IPS-NIHi7 (cell line): ENCODE results near the gene BMP8B.
"Not testable (repeated sequence)": the region's sequence is repeated elsewhere in the genome, so short reads cannot be mapped to it uniquely, and the experiment has no call there.

Experiments
- DNase-seq: peaks from one replicate; pipeline ENCODE4 v3.0.0; 2012; ENCODE audit warnings: mixed read lengths; ENCODE audit errors: extremely low spot score

BMP8B gene

DNA sequence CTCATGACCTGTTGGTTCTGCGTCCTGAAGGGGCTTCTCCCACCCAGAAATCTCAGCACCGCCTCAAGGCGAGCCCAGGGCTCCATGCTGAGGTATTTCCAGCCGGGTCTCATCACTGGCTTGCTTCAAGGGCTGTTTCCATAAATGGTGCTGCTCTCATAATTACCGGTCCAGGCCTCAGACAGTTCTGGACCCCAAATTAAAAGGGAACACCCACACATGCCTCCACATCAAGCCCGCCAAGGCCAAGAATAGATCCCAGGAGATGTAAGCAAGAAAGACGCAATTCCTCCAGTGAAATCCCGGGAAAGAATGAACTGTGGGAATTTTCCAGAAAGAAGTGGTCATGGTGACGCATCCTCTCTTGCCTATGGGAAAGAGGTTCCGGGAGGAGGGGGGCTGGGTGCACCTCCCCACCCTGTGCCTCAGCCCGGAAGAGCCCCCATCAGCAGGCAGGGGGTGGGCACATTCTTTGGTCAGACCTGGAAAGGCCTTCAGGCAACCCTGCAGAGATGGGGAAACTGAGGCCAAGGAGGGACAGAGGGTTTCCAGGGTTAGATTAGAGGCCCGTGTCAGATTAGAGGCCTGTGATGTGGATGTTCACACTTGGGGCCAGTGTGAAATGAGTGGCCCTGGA, 10.1 kb downstream of the BMP8B start:
- DNase-seq: not testable (repeated sequence)

DNA sequence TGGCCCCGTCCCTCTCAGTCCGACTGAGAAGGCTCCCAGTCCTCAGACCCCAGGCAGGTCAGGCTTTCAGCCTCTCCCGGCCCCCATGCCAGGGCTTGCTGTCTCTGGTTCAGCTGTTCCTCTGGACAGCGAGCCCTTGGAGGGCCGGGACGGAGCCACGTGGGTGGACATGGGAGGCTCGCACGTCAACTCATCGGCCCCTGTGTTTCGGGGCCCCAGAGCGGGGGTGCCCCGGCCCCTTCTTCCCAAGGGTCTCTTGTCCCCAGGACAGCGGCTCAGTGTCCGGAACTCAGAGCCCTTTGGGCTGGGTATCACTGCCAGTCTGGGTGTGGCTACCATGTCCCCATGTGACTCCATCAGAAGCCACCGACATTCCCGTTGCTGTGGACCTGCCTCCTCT, 10.8 kb downstream of the BMP8B start:
- not testable (repeated sequence) for DNase-seq

DNA sequence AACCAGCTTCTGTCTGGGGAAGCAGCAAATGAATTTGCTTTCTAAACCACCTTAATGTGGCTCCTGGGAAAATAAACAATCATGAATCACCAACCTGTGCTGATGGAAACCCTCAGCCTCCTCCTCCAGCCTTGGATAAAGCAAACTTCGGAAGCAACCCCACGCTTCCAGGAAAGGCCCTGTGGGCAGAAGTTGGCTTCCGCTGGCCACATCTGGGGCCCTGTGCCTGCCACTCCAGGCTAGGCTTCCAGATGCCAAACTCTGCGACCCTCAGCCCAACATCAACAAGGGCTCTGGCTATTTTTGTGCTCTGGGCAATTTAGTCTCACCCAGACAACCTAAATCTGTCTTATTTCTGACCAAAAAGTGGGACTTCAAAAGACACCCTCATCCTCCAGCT, 11.4 kb downstream of the BMP8B start:
- no peak for DNase-seq

DNA sequence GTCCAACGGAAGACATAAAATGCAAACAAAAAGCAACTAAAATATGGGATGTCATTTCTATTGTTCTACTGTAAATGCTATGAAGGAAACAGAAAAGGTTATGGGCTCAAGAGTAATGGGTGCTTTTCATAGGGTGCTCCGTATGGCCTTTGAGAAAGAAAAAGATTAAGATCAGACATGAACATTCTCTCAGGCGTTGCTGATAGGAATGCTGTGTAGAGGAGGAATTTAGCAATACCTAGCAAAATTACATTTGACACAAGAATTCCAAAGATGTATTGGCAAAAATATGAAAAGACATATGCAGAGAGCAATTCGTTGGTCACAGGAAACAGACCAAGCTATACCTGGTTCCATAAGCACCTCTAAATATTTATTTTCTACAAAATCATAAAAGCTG, 11.8 kb downstream of the BMP8B start:
- no peak for DNase-seq

DNA sequence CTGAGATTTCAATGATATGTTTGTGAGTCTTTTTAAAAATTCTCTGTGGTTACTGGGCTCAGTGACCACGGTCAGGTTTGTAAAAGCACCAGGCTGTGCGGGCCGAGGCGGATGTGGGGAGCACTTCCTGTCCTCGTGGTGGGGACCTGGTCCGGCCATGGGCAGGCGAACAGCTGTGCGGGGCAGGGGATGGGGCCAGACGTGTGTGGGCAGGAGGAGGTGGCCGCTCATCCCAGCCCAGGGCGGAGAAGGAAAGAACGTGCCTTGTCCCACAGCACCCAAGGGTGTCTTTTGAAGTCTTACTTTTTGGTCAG, 12.3 kb downstream of the BMP8B start:
- no peak for DNase-seq

DNA sequence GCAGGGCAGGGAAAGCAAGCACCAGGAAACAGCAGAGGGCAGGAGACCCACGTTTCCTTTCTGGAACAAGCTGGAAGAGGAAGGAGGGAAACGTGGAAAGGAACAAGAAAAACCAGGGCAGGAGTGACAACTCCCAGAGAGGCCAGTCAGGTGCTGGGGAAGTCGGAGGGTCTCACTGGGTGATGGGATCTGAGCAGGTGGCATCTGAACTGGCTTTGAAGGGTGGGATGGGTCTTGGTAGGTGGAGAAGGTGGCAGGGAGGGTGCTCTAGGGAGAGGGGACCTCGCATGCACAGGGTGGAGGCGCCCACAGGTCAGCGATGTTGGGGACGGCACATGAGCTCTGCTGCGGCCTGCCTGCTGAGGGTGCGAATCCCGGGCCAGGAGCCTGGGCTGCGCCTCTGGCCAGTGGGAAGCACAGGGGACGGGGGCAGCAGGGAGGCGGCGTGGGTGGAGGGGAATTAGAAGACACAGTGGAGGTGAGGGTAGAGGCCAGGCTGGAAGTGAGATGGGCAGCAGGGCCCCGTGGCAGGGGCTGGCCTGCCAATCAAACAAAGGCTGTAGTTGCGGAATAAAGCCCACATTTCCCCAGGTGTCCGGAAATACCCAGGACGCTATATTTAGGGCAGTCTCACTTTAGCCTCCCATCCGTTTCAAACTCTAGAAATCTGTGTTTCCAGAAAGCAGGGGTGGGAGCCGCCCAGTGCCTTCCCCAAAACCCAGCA, 12.8 kb downstream of the BMP8B start:
- DNase-seq: not testable (repeated sequence)

DNA sequence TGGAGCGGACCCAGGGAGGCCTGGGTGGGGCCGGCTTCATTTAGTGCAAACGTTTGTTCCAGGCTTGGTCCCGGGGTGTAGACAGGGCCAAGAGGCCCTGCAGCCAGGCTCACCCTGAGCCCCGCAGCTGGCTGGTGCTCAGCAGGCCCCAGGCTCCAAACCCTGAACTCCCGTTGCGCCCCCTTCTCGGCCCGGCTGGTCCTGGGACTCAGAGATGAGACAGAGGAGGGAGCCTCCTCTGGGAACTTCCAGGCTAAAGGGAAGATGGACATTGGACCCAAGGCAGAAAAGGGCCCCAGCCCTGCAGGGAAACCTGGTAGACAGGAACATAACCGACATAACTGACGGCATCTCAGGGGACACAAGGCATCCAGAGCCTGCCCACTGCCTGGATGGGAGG, 13.5 kb downstream of the BMP8B start:
- DNase-seq: not testable (repeated sequence)

DNA sequence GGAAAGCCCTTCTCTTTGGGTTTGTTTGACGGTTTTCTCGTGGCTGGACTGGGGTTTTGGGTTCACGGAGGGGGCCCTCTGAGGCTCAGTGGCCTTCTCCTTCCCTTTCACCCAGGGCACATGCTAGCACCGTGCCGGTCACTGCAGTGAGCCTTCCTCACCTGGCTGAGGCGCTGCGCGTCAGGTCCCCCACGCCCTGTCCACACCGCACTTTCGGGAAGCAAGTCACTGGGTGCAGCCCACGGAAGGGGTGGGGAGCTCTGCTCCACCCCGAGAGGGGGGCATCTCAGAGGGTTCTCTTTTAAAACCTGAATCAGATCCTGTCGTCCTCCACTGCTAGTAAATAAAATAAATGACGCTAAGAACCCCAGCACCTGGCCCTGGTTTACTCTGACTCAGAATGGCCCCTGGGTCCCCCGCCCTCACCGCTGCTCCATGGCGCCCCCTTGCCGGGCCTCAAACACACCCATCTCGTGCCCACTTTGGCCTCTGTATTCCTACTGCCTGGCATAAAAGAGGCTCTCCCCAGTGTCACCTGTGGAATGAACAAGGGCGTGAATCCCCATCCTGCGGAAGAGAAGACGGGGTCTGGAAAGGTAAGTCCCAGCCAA, 15.2 kb downstream of the BMP8B start:
- not testable (repeated sequence) for DNase-seq

DNA sequence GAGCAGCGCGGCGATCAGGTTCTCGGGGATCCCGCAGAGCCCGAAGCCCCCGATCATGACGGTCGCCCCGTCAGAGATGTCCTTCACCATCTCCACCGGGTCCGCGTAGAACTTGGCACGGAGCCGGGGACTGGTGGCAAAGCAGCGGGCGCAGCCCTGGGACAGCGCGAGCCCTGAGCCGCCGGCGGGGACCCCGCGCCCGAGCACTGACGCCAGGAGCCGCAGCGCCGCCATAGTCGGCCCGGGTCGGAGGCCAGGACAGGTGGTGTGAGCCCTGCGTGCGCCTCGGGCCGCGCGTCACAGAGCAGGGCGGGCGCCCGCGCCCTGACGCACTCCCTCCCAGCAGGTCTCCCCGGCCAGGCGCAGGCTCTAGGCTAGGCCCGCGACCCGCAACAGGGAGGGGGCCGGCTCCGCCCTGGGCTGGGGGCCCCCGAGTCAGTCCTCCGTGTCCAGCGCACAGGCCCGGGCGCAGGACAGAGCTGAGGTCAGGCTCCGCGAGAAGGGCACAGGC, 17.6 kb downstream of the BMP8B start, which contains the start of gene OXCT2:
TSS of gene OXCT2 (minus strand) at position 327 of the 511 bp plus-strand sequence. CDS start at position 234, 93 bp downstream.
- DNase-seq: not testable (repeated sequence)

DNA sequence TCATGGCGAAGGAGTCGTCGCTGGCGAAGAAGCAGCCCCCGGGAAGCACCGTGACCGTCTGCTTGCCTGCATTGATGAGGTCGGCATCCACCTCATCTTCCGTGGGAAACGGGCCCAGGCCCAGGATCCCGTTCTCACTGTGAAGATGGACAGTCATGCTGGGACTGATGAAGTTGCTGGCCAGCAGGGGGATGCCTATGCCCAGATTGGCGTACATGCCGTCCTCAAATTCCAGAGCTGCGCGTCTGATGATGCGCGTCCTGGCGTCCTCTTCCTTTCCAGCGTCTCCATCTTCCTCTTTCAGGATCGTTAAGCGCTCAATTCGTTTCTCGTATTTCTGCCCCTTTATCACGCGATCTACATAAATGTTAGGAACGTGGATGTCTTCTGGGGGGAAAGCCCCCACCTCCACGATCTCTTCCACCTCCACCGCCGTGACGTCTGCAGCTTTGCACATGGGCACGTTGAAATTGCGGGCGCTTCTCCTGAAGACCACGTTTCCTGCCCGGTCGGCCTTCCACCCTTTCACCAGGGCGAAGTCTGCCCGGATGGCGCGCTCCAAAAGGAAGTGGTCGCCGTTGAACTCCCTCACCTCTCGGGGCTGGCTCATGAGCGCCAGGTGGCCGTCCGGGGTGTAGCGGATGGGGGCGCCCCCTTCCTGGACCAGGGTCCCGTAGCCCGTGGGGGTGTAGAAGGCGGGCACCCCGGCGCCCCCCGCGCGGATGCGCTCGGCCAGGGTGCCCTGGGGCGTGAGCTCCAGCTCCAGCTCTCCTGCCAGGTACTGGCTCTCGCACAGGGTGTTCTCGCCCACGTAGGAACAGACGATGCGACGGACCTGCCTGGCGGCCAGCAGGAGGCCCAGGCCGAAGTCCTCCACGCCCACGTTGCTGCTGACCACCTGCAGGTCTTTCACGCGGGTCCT, 18.3 kb downstream of the BMP8B start:
- not testable (repeated sequence) for DNase-seq

DNA sequence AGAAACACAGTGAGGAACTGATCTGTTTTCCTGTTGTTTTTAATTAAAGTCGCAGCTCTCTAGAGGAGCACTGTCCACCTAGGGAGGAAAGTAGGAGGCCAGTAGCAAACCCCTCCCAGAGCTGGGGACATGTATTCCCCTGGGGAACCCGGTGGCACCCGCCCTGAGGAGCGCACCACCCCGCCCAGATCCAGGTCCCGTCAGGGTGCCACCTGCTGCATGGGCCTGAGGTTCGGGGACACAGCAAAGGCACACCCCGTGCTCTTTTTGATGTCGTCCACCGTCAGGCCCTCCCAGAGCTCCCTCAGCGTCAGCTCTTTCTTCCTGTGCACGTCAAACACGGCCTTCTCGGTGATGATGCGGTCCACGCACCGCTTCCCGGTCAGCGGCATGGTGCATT, 19.2 kb downstream of the BMP8B start:
- DNase-seq: not testable (repeated sequence)

DNA sequence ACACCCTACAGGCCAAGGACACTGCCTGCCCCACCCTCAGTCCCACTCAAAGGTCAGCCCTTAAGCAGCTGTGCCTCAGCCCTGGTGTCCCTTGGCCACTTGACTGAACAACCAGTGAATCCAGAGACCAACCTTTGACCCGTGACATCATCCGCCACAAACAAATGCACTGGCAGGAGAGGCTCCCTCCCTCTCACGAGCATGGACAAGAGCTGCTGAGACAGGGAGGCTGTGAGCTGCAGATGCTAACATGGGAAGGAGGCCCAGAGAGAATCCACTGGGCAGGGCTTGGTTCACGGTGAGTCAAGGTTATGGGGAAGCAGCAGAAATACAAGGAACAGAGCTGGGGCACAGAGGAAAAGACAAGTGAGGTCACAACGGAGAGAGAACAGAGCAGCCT, 22.2 kb downstream of the BMP8B start:
- not testable (repeated sequence) for DNase-seq

DNA sequence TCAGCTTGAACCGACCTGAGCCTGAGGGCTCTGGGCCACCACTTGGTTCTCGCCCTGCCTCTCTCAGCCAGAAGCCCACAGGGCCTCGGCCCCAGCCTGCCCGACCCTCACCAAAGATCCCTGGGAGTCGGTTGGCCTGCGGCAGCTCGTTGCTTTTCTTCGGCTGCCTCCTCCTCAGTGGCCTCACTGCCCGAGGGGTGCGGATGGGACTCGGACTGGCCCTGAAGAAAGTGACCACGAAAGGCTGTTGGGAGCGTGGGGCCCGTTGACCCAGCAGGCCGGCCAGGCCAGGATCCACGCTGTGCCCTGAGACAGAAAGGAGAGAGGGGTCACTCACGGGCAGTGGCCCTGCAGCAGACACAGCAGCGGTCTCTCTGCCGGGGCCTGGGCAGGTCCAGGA, 24.2 kb downstream of the BMP8B start:
- DNase-seq: not testable (repeated sequence)

DNA sequence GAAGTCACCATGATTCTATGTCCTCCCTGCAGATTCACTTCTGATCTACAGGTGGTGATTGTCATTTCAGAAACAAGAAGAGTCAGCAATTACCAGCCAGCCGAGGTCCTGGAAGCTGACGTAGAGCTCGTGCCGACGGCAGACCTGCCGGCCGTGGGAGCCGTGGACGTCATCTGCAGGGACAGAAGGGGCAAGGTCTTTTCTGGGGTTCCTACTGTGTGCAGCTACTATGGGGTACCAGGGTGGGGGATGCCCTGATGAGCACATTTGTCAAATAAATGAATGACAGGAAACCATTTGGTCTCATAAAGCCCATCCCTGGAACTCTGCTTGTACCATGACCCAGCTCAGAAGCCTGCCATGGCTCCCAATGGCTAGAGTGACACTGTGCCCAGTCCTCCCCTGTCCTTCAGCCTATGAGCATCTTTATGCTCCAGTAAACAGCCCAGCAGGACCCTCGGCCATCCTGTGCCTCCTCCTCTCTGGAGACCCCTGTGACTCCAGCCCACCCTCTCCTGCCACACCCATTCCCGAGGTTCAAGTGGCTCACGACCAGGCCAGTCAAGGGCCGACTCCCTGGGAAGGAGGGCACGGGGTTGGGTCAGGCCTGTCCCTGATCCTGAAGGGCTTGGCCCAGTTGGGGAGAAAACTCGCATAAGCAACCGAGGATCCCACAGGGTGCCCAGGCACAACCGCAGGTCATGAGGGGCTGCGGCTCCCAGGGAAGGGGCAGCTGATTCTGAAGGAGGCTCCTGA, 24.9 kb downstream of the BMP8B start:
- not testable (repeated sequence) for DNase-seq

DNA sequence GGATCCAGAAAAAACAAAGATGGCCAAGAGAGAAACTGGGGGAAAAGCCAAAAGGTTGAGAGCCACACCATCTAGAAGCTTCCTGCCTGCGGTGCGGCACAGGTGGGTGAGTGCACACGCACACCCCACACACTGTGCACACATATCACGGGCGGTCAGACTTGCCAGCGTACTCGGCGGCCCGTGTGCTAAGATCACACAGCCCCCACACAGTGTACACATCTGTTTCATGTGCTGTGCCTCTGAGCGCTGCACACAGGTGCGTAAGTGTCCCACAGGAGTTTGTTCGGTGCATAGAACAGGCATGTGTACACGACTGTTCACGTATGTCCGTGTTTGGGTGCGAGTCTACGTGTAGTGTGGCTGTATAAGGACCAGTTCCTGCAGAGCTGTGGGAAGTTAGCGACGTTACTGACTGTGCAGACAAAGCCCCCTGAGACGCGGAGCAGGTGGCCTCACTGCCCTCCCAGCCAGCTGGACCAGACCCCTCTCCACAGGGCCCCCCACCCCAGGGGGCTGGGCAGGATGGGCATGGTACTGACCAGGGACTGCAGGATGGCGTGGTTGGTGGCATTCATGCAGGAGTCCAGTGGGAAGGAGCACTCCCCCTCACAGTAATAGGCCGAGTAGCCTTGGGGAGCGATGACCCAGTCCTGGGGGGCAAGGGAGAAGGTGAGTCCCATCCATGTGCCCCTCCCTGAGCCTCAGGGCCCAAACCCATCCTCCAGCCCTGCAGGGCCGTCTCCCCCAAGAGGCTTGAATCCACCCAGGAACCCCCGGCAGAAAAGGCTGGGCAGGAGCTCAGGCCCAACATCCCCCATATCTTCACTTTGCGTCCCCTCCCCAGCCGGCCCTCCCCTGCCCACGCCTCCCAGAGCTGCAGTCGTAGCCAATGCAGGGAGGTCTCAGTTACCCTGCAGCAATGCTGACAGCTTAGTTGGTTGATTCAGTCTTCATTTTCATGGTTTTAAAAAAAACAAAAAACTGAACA, 25.8 kb downstream of the BMP8B start:
- no peak for DNase-seq

DNA sequence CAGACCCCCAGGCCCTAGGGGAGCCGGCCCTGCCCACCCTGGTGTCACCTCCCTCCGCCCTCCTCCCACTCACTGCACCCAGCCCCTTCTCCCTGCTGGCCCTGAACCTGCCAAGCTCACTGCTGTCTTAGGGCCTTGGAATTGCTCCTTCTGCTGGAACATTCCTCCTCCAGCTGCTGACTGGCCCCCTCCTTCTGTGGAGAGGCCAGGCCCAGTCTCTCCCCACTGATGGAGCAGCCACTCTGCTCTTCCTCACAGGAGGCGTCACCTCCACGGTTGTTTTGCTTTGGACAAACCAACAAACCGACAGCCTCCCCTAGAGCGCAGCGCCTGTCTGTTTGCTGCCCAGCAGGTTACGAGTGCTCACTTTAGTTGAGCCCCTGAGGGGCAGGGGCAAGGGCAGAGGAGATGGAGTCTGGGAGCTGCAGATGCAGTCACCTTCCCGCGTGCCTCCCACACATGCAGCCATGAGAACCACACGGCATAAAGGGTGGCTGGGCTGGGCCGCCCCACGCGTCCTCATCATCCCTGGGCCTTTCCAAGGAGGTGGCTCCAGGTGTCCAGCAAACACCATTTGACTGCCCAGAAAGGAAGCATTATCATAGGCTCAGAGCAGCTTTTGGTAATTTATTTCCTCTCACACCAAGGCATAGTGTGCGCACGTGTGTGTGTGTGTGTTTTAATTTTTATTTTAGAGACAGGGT, 27.0 kb downstream of the BMP8B start:
- DNase-seq: no peak

DNA sequence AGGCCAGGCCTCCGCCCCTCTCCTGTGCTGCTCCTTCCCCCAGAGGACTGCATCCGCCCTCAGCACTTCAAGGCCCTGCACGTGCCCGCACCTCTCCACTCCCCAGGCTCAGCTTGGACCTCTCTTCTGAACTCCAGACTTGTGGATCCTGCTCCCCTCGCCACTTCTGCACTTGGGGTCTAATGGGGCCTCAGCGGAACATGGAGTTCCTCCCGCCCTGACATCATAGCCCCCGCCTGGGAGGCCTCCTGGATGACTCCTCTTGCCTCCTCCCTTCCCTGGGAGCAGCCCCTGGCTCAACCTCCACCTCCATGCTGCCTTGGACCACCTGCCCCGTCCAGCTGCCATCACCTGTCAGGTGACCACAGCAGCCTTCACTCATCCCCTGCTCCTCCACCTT, 27.6 kb downstream of the BMP8B start:
- DNase-seq: no peak

DNA sequence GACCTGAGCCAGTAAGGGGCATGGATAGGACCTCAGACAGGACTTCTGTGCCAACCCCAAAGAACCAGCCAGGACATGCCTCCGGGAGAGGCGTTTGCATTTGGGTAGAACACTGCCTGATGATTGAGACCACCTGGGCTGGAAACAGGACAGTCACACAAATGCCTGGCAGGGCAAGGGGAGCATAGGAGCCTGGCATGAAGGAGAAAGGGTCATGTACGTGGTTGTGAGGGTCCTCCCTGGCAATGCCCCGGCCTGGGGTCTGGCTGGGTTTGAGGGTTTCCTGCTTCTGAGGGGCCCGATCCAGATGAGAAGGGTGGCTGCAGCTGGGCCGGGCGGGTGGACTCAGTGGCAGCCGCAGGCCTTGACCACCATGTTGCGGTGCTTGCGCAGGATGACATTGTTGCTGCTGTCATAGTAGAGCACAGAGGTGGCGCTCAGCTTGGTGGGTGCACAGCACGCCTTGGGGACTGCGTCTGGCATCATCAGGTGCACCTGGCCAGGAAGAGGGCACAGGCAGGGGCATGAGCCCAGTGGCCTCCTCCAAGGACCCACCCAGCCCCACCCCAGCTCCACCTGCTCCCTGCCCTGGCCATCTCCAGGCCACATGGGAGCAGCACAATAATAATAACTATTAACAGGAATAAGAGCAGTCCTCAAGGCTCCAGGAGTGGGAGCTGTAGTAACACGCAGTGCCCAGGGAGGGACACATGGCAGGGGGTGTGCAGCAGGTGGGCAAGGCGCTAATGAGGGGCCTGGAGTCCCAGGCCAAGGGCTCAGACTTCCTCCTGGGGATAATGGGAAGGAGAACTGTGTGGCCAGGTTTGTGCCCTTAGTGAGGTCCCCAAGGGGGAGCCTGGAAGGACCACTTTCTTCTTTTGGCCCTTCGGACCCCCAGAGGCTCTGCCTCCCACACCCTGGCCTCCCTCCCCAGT, 28.3 kb downstream of the BMP8B start:
- DNase-seq: no peak
